BJ (cell line): Measurements from ENCODE around the gene IGFL3. TPM values are rescaled to one million over a fixed set of nuclear protein-coding genes. Genes with fewer than 3 reads are reported as not detected.

Experiments
- CTCF ChIA-PET: fragments of 350-600 bp; formaldehyde crosslinking; extraction: SDS; loops from one replicate; lab custom pipeline; 2021; ENCODE audit warnings: antibody characterized with exemption, inconsistent platforms; lab: Yijun Ruan, JAX
- POLR2A ChIA-PET: fragments of 300-600 bp; sonication (Branson Sonifier 250); formaldehyde crosslinking; extraction: SDS; loops from one replicate; lab custom pipeline; 2021; ENCODE audit warnings: antibody characterized with exemption; lab: Charles Lee
- DNase-seq: peaks from one replicate; pipeline ENCODE4 v3.0.0-alpha.2; 2011; ENCODE audit warnings: low read depth
- H3K27me3 ChIP-seq: 2 replicates; pipeline ENCODE4 v1.6.0; 2011; ENCODE audit warnings: low read length; ENCODE audit not compliant: control insufficient read depth, insufficient read depth
- H3K36me3 ChIP-seq: 2 replicates; pipeline ENCODE4 v1.5.1; 2011; ENCODE audit warnings: low read length; ENCODE audit not compliant: control insufficient read depth, insufficient read depth
- H3K4me3 ChIP-seq: 2 replicates; pipeline ENCODE4 v1.5.1; 2011; ENCODE audit warnings: low read depth, mild to moderate bottlenecking, control low read depth, low read length
- polyA plus RNA-seq: library from polyadenylated mRNA; depleted of rRNA; stranded (reverse); fragments of >200 nt; gene quantifications from 2 replicates; pipeline ENCODE4 v1.2.3, GENCODE V29; 2011
- TF ChIP-seq, protein P1 (sequence below): IDR thresholded peaks from 2 replicates; pipeline ENCODE4 v1.5.1; 2011; ENCODE audit warnings: low read depth, mild to moderate bottlenecking, control low read depth, inconsistent platforms, low read length, moderate library complexity; ENCODE audit not compliant: insufficient read depth

Gene IGFL3
- polyA plus RNA-seq, 1 experiment, result not detected

GRCh38 chr19:46126086-46126580, 1.6 kb upstream of the IGFL3 start:
- POLR2A ChIA-PET, result no interaction called here
- DNase-seq, result no peak
- Histone ChIP-seq H3K4me3 (no peak overlapping the region), H3K36me3 (no peaks in the 10 kb centered on the region), H3K27me3 (peaks cover 12% of the 10 kb centered on the region)
- TF ChIP-seq, protein P1, sequence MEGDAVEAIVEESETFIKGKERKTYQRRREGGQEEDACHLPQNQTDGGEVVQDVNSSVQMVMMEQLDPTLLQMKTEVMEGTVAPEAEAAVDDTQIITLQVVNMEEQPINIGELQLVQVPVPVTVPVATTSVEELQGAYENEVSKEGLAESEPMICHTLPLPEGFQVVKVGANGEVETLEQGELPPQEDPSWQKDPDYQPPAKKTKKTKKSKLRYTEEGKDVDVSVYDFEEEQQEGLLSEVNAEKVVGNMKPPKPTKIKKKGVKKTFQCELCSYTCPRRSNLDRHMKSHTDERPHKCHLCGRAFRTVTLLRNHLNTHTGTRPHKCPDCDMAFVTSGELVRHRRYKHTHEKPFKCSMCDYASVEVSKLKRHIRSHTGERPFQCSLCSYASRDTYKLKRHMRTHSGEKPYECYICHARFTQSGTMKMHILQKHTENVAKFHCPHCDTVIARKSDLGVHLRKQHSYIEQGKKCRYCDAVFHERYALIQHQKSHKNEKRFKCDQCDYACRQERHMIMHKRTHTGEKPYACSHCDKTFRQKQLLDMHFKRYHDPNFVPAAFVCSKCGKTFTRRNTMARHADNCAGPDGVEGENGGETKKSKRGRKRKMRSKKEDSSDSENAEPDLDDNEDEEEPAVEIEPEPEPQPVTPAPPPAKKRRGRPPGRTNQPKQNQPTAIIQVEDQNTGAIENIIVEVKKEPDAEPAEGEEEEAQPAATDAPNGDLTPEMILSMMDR, result no peak
- CTCF ChIA-PET, result interaction anchor here (0.8 to 1.7 kb wide), 2 partner anchors 43 to 100 kb away, joined by 3 read pairs; no protein-coding TSS in a partner anchor

DNA sequence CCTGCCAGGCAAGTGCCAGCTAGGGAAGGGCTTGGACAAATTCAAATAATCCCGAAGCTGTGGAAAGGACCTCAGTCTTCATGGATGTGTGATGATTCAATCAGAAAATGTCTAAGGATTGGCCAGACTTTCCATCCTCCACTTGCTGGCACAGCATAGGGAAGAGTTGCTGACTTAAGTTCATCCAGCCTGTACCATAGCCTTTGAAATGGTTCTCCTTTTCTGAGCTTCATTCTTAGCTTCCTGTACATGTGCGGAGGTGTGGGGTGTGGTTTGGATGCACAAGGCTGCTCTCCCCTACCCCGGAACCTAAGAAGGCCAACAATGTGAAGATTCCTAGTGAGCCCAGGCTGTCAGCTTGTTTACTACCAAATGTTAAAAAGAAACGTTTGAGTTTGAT, 959 bp upstream of the IGFL3 start:
- DNase-seq, result no peak
- CTCF ChIA-PET, result interaction anchor here (0.7 to 1.7 kb wide), 3 partner anchors 43 to 99 kb away, joined by 3 to 4 read pairs (median 3); no protein-coding TSS in a partner anchor
- Histone ChIP-seq H3K27me3 (peaks cover 14% of the 10 kb centered on the region), H3K36me3 (no peaks in the 10 kb centered on the region), H3K4me3 (no peak overlapping the region)
- POLR2A ChIA-PET, result no interaction called here
- TF ChIP-seq, protein P1, result no peak

DNA sequence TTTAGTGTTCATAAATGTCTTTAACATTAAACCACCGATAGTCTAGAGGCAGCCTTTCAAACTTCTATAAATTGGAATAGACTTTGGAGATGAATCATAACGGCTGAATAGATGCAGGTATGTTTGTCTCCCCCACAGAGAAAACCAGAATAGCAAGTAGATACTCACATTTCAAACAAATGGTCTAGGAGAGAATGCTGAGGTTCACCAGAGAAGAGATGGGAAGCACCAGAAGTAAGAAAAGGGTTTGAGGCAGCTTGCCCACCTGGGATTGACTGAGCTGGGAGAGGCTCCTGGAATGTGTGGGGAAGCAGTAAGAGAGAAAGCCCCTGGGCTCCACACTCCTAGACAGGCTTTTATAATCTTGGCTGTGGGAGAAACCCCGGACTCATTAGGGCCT, 6.4 kb downstream of the IGFL3 start:
- POLR2A ChIA-PET, result no interaction called here
- H3K4me3 ChIP-seq, result no peak overlapping the region

GRCh38 chr19:46116121-46116520, 8.4 kb downstream of the IGFL3 start:
- TF ChIP-seq, protein P1, result no peak
- ChIA-PET POLR2A (no interaction called here), CTCF (no interaction called here)
- H3K27me3 ChIP-seq, result peaks cover 13% of the 10 kb centered on the region
- no peak overlapping the region for H3K4me3 ChIP-seq
- no peak for DNase-seq
- H3K36me3 ChIP-seq, result no peaks in the 10 kb centered on the region

More for the DNA sequence above, 6.4 kb downstream of the IGFL3 start:
- TF ChIP-seq, protein P1, result no peak
- no peaks in the 10 kb centered on the region for H3K36me3 ChIP-seq
- CTCF ChIA-PET, result no interaction called here
- no peak for DNase-seq
- H3K27me3 ChIP-seq, result peaks cover 10% of the 10 kb centered on the region

DNA sequence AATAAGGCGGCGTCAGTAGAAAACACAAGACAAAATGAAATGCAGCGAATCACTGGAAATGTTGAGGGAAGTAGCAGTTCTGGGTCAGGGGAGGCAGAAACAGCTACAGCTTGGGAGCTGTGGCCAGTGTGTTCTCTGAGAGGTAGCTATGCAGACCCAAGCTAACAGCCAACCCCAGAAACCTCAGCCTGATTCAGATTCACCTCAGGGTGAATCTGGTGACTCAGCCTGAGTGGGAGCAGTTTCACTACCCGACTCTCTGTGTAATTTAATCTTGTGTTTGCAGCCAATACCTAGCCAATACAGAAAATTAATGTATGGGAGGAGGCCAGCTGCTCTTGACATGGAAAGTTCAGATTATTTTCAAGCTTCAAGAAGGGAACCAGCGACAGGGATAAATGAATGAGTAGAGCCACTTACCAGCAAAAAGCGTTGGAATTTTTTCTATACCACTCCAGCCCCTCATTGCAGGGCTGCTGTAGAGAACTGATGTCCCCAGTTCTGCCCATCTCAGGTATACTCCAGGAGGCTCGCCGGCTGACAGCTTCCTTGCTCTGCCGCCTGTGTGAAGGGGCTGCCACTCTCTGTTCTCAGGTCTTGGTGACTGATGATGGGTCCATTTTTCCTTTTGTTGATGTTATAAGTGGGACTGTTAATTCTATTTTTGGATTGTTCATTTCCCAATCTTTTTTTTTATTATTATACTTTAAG, 8.9 kb downstream of the IGFL3 start:
- no peak overlapping the region for H3K4me3 ChIP-seq

More for the DNA sequence above, 8.9 kb downstream of the IGFL3 start:
- Histone ChIP-seq H3K36me3 (no peaks in the 10 kb centered on the region), H3K27me3 (peaks cover 11% of the 10 kb centered on the region)
- ChIA-PET CTCF (interaction anchor here (0.6 to 2.1 kb wide), 2 partner anchors 27 to 74 kb away, joined by 3 to 8 read pairs; no protein-coding TSS in a partner anchor), POLR2A (no interaction called here)
- TF ChIP-seq, protein P1, result no peak
- DNase-seq, result peak; percentile 28
